Measurements from ENCODE around the gene SRRM4. TPM values are rescaled to one million over a fixed set of nuclear protein-coding genes. Genes with fewer than 3 reads are reported as not detected.

SRRM4 gene
- total RNA-seq, 1 experiment from 2014 or later: 0.02 TPM

DNA sequence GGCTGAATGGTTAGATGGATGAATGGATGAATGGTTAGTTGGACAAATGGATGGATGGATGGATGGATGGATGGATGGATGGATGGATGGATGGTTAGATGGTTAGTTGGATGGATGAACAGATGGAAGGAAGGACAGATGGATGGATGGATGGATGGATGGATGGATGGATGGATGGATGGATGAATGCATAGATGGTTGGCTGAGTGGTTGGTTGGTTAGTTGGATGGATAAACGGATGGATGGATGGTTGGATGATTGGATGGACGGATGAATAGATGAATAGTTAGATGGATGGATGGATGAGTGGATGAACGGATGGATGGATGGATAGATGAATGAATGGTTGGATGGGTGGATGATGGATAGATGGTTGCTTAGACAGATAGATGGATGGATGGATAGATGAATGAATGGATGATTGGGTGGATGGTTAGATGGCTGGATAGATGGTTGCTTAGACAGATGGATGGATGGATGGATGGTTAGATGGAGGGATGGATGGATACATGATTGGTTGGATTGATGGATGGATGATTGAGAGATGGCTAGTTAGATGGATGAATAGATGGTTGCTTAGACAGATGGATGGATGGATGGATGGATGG lies 148.6 kb downstream of the SRRM4 start:
- Histone ChIP-seq H4K20me1 (ENCODE audit: insufficient read depth) (no peaks in the 10 kb centered on the region), H3K36me3 (ENCODE audit: control insufficient read depth in 1 of 2, insufficient read depth in 2 of 2, low read length in 2 of 2) (no peaks in the 10 kb centered on the region), H3K27me3 (ENCODE audit: insufficient read depth, low read length) (peaks cover 23% of the 10 kb centered on the region), H3K4me2 (ENCODE audit: low read length) (no peak overlapping the region), H2AFZ (ENCODE audit: low read depth, low read length, poor library complexity, severe bottlenecking) (no peak overlapping the region), H3K4me1 (ENCODE audit: control insufficient read depth in 1 of 2, insufficient read depth in 2 of 2, low read length in 2 of 2) (no peaks in the 10 kb centered on the region), H3K9ac (ENCODE audit: low read length) (no peak overlapping the region), H3K79me2 (ENCODE audit: insufficient read depth, low read length) (no peaks in the 10 kb centered on the region), H3K4me3 (replicated peaks in 1 of 2; ENCODE audit: low read depth in 1 of 2, low read length in 2 of 2) (no peak overlapping the region), H3K9me2 (ENCODE audit: insufficient read depth) (no peaks in the 10 kb centered on the region), H3K27ac (ENCODE audit: low read depth, low read length) (no peak overlapping the region), H3K9me3 (ENCODE audit: control insufficient read depth in 1 of 2, insufficient read depth in 1 of 2, low read depth in 1 of 2, low read length in 2 of 2) (no peaks in the 10 kb centered on the region)
- ChIA-PET RAD21 (ENCODE audit: low non-redundant PET in 1 of 2, low total read pairs in 2 of 2, uncharacterized antibody in 2 of 2, unreplicated experiment in 2 of 2) (no interaction called here), POLR2A (no interaction called here), CTCF (no interaction called here)
- intact Hi-C loops (cut with micrococcal nuclease): no loop called here
- TF ChIP-seq, protein P1, sequence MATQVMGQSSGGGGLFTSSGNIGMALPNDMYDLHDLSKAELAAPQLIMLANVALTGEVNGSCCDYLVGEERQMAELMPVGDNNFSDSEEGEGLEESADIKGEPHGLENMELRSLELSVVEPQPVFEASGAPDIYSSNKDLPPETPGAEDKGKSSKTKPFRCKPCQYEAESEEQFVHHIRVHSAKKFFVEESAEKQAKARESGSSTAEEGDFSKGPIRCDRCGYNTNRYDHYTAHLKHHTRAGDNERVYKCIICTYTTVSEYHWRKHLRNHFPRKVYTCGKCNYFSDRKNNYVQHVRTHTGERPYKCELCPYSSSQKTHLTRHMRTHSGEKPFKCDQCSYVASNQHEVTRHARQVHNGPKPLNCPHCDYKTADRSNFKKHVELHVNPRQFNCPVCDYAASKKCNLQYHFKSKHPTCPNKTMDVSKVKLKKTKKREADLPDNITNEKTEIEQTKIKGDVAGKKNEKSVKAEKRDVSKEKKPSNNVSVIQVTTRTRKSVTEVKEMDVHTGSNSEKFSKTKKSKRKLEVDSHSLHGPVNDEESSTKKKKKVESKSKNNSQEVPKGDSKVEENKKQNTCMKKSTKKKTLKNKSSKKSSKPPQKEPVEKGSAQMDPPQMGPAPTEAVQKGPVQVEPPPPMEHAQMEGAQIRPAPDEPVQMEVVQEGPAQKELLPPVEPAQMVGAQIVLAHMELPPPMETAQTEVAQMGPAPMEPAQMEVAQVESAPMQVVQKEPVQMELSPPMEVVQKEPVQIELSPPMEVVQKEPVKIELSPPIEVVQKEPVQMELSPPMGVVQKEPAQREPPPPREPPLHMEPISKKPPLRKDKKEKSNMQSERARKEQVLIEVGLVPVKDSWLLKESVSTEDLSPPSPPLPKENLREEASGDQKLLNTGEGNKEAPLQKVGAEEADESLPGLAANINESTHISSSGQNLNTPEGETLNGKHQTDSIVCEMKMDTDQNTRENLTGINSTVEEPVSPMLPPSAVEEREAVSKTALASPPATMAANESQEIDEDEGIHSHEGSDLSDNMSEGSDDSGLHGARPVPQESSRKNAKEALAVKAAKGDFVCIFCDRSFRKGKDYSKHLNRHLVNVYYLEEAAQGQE (IDR thresholded peaks at IDR 0.05; ENCODE audit: low read depth): no peak
- no peak for TF ChIP-seq RAD21 (IDR thresholded peaks at IDR 0.05; ENCODE audit: low read depth)
- ATAC-seq: no peak
- DNase-seq (ENCODE audit: low read depth, low spot score): no peak
- no TSS peak for BruUV-seq (replicated peaks)

GRCh38 chr12:119130523-119130922 lies 149.2 kb downstream of the SRRM4 start:
- H2AFZ ChIP-seq (ENCODE audit: low read depth, low read length, poor library complexity, severe bottlenecking): no peak overlapping the region
- H3K4me2 ChIP-seq (ENCODE audit: low read length): no peak overlapping the region
- H3K9me2 ChIP-seq (ENCODE audit: insufficient read depth): no peaks in the 10 kb centered on the region
- no peak overlapping the region for H3K4me3 ChIP-seq (replicated peaks in 1 of 2; ENCODE audit: low read depth in 1 of 2, low read length in 2 of 2)
- no peak overlapping the region for H3K9ac ChIP-seq (ENCODE audit: low read length)
- H3K27me3 ChIP-seq (ENCODE audit: insufficient read depth, low read length): peaks cover 23% of the 10 kb centered on the region
- H4K20me1 ChIP-seq (ENCODE audit: insufficient read depth): no peaks in the 10 kb centered on the region
- POLR2A ChIA-PET: no interaction called here
- no peak overlapping the region for H3K27ac ChIP-seq (ENCODE audit: low read depth, low read length)
- H3K79me2 ChIP-seq (ENCODE audit: insufficient read depth, low read length): no peaks in the 10 kb centered on the region
- RAD21 ChIA-PET (ENCODE audit: low non-redundant PET in 1 of 2, low total read pairs in 2 of 2, uncharacterized antibody in 2 of 2, unreplicated experiment in 2 of 2): no interaction called here
- no peak for ATAC-seq
- no peaks in the 10 kb centered on the region for H3K4me1 ChIP-seq (ENCODE audit: control insufficient read depth in 1 of 2, insufficient read depth in 2 of 2, low read length in 2 of 2)
- DNase-seq (ENCODE audit: low read depth, low spot score): no peak
- intact Hi-C loops (cut with micrococcal nuclease): no loop called here
- H3K36me3 ChIP-seq (ENCODE audit: control insufficient read depth in 1 of 2, insufficient read depth in 2 of 2, low read length in 2 of 2): no peaks in the 10 kb centered on the region
- no peaks in the 10 kb centered on the region for H3K9me3 ChIP-seq (ENCODE audit: control insufficient read depth in 1 of 2, insufficient read depth in 1 of 2, low read depth in 1 of 2, low read length in 2 of 2)
- BruUV-seq (replicated peaks): no TSS peak
- CTCF ChIA-PET: no interaction called here
- TF ChIP-seq, protein P2, sequence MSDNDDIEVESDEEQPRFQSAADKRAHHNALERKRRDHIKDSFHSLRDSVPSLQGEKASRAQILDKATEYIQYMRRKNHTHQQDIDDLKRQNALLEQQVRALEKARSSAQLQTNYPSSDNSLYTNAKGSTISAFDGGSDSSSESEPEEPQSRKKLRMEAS (IDR thresholded peaks at IDR 0.05): no peak
- TF ChIP-seq ZBTB33 (IDR thresholded peaks at IDR 0.05; ENCODE audit: extremely low read depth, insufficient replicate concordance, low read length) (no peak), EZH2 (IDR thresholded peaks at IDR 0.05) (no peak), POLR2A (IDR thresholded peaks at IDR 0.05; ENCODE audit: borderline replicate concordance, extremely low read depth, insufficient read depth, insufficient read length) (no peak), SIN3A (IDR thresholded peaks at IDR 0.05; ENCODE audit: low read depth) (no peak), YY1 (IDR thresholded peaks at IDR 0.05; ENCODE audit: extremely low read depth, insufficient replicate concordance, low read depth, low read length) (no peak)
- TF ChIP-seq, protein P1 (IDR thresholded peaks at IDR 0.05; ENCODE audit: low read depth): no peak
- TF ChIP-seq, protein P3, sequence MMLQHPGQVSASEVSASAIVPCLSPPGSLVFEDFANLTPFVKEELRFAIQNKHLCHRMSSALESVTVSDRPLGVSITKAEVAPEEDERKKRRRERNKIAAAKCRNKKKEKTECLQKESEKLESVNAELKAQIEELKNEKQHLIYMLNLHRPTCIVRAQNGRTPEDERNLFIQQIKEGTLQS (IDR thresholded peaks at IDR 0.05): no peak

All from HCT116 (cell line).